ENCODE measurements around the gene USP15. TPM values are rescaled to one million over a fixed set of nuclear protein-coding genes. Genes with fewer than 3 reads are reported as not detected.
A peak's percentile ranks its signal among the peaks of the same experiment; 100 is the strongest.

The USP15 gene
- total and polyA plus RNA-seq, 4 donors, result 37.9 to 105 (median 52.5) TPM

GRCh38 chr12:62401631-62402030 lies 141.4 kb downstream of the USP15 start:
- Histone ChIP-seq H3K4me3 (ENCODE audit: low read depth, low read length) (no peak overlapping the region), H3K36me3 (ENCODE audit: control insufficient read depth, insufficient read depth, low read length) (peaks cover 3% of the 10 kb centered on the region), H3K27ac (ENCODE audit: low read depth, low read length) (no peak overlapping the region), H3K9me3 (ENCODE audit: control insufficient read depth, insufficient read depth, low read length) (no peaks in the 10 kb centered on the region), H3K27me3 (ENCODE audit: control insufficient read depth, insufficient read depth, low read length) (no peaks in the 10 kb centered on the region), H3K4me1 (ENCODE audit: control insufficient read depth, insufficient read depth, low read length) (no peaks in the 10 kb centered on the region)
- no CpG with 5 or more reads among the region's 3 CpGs for WGBS (ENCODE audit: insufficient coverage)
- no peak for DNase-seq (ENCODE audit: low read depth in 4 of 6, low spot score in 6 of 6)

DNA sequence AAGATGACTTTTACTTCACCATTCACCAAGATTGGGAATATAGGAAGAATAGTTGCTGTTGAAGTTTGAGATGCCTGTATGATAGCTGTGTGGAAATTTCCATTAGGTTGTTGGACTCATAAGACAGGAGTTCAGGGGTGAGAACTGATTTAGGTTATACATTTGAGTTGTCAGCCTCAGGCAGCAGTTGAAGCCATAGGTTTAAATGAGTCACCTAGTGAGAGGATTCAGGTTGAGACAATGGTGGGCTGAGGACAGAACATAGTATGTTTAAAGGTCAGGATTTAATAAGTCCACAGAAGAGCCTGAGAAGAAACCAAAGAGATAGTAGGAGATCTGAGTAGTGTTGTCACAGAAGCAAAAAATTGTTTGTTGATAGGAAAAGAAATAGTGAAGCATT lies 142.8 kb downstream of the USP15 start:
- no peaks in the 10 kb centered on the region for H3K9me3 ChIP-seq (ENCODE audit: control insufficient read depth, insufficient read depth, low read length)
- no peak overlapping the region for H3K4me3 ChIP-seq (ENCODE audit: low read depth, low read length)
- peaks cover under 1% of the 10 kb centered on the region for H3K36me3 ChIP-seq (ENCODE audit: control insufficient read depth, insufficient read depth, low read length)
- no peak for DNase-seq (ENCODE audit: low read depth in 4 of 6, low spot score in 6 of 6)
- H3K4me1 ChIP-seq (ENCODE audit: control insufficient read depth, insufficient read depth, low read length), result no peaks in the 10 kb centered on the region
- H3K27ac ChIP-seq (ENCODE audit: low read depth, low read length), result no peak overlapping the region
- no peaks in the 10 kb centered on the region for H3K27me3 ChIP-seq (ENCODE audit: control insufficient read depth, insufficient read depth, low read length)

GRCh38 chr12:62407587-62407986 lies 147.4 kb downstream of the USP15 start:
- H3K36me3 ChIP-seq (ENCODE audit: control insufficient read depth, insufficient read depth, low read length), result no peaks in the 10 kb centered on the region
- H3K27ac ChIP-seq (ENCODE audit: low read depth, low read length), result no peak overlapping the region
- no peak for DNase-seq (ENCODE audit: low read depth in 4 of 6, low spot score in 6 of 6)
- no peaks in the 10 kb centered on the region for H3K4me1 ChIP-seq (ENCODE audit: control insufficient read depth, insufficient read depth, low read length)
- no peak overlapping the region for H3K4me3 ChIP-seq (ENCODE audit: low read depth, low read length)
- H3K27me3 ChIP-seq (ENCODE audit: control insufficient read depth, insufficient read depth, low read length), result no peaks in the 10 kb centered on the region
- H3K9me3 ChIP-seq (ENCODE audit: control insufficient read depth, insufficient read depth, low read length), result no peaks in the 10 kb centered on the region
- WGBS (ENCODE audit: insufficient coverage), result no CpG with 5 or more reads among the region's 1 CpG

DNA sequence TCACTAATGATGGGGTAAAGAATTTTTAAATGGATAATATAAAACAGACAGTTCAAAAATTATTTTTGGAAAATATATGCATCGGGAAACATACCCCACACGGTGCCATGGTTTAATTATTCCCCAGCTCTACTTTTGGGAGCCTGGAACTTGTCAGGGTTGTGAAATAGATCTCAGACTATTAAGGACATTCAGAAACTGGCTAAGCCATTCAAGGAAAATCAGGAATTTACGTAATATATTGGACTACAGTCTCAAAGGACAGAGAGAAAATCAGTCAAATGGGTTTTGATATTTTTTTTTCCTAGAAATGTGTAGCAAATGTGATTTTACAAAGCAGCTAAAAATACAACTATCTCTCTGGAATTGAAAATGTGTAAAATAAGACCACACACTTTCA lies 148.9 kb downstream of the USP15 start:
- no CpG with 5 or more reads among the region's 3 CpGs for WGBS (ENCODE audit: insufficient coverage)
- no peak for DNase-seq (ENCODE audit: low read depth in 4 of 6, low spot score in 6 of 6)
- no peaks in the 10 kb centered on the region for H3K9me3 ChIP-seq (ENCODE audit: control insufficient read depth, insufficient read depth, low read length)
- no peaks in the 10 kb centered on the region for H3K27me3 ChIP-seq (ENCODE audit: control insufficient read depth, insufficient read depth, low read length)
- H3K4me3 ChIP-seq (ENCODE audit: low read depth, low read length), result no peak overlapping the region
- no peaks in the 10 kb centered on the region for H3K36me3 ChIP-seq (ENCODE audit: control insufficient read depth, insufficient read depth, low read length)
- H3K4me1 ChIP-seq (ENCODE audit: control insufficient read depth, insufficient read depth, low read length), result no peaks in the 10 kb centered on the region
- no peak overlapping the region for H3K27ac ChIP-seq (ENCODE audit: low read depth, low read length)

DNA sequence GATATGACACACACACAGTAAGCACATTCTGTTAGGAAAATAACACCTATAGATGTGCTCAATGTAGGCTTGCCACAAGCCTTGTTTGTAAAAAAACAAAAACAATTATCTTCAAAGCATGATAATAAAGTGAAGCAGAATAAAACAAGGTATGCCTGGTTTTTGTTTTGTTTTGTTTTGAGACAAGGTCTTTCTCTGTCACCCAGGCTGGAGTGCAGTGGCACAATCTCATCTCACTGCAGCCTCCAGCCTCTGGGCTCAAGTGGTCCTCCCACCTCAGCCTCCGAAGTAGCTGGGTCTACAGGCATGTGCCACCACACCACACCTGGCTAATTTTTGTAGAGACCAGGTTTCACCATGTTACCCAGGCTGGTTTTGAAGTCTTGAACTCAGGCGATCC lies 154.0 kb downstream of the USP15 start:
- no peaks in the 10 kb centered on the region for H3K4me1 ChIP-seq (ENCODE audit: control insufficient read depth, insufficient read depth, low read length)
- H3K9me3 ChIP-seq (ENCODE audit: control insufficient read depth, insufficient read depth, low read length), result no peaks in the 10 kb centered on the region
- H3K27ac ChIP-seq (ENCODE audit: low read depth, low read length), result no peak overlapping the region
- DNase-seq (ENCODE audit: low read depth in 4 of 6, low spot score in 6 of 6), result no peak
- H3K27me3 ChIP-seq (ENCODE audit: control insufficient read depth, insufficient read depth, low read length), result no peaks in the 10 kb centered on the region
- 100% methylated on average over 1 of the region's 2 CpGs for WGBS (ENCODE audit: insufficient coverage)
- no peak overlapping the region for H3K4me3 ChIP-seq (ENCODE audit: low read depth, low read length)
- H3K36me3 ChIP-seq (ENCODE audit: control insufficient read depth, insufficient read depth, low read length), result no peaks in the 10 kb centered on the region

- no peak for DNase-seq (ENCODE audit: low read depth in 4 of 6, low spot score in 6 of 6)
- Histone ChIP-seq H3K36me3 (ENCODE audit: control insufficient read depth, insufficient read depth, low read length) (no peaks in the 10 kb centered on the region), H3K4me1 (ENCODE audit: control insufficient read depth, insufficient read depth, low read length) (no peaks in the 10 kb centered on the region), H3K9me3 (ENCODE audit: control insufficient read depth, insufficient read depth, low read length) (no peaks in the 10 kb centered on the region), H3K27ac (ENCODE audit: low read depth, low read length) (no peak overlapping the region), H3K4me3 (ENCODE audit: low read depth, low read length) (no peak overlapping the region), H3K27me3 (ENCODE audit: control insufficient read depth, insufficient read depth, low read length) (no peaks in the 10 kb centered on the region)
- WGBS (ENCODE audit: insufficient coverage), result no CpG with 5 or more reads among the region's 3 CpGs
Observed at GRCh38 chr12:62426089-62426488, 165.9 kb downstream of the USP15 start.

GRCh38 chr12:62429457-62429856 lies 169.3 kb downstream of the USP15 start:
- Histone ChIP-seq H3K27ac (ENCODE audit: low read depth, low read length) (no peak overlapping the region), H3K36me3 (ENCODE audit: control insufficient read depth, insufficient read depth, low read length) (no peaks in the 10 kb centered on the region), H3K9me3 (ENCODE audit: control insufficient read depth, insufficient read depth, low read length) (no peaks in the 10 kb centered on the region), H3K27me3 (ENCODE audit: control insufficient read depth, insufficient read depth, low read length) (peaks cover 4% of the 10 kb centered on the region), H3K4me3 (ENCODE audit: low read depth, low read length) (no peak overlapping the region), H3K4me1 (ENCODE audit: control insufficient read depth, insufficient read depth, low read length) (no peaks in the 10 kb centered on the region)
- no peak for DNase-seq (ENCODE audit: low read depth in 4 of 6, low spot score in 6 of 6)

DNA sequence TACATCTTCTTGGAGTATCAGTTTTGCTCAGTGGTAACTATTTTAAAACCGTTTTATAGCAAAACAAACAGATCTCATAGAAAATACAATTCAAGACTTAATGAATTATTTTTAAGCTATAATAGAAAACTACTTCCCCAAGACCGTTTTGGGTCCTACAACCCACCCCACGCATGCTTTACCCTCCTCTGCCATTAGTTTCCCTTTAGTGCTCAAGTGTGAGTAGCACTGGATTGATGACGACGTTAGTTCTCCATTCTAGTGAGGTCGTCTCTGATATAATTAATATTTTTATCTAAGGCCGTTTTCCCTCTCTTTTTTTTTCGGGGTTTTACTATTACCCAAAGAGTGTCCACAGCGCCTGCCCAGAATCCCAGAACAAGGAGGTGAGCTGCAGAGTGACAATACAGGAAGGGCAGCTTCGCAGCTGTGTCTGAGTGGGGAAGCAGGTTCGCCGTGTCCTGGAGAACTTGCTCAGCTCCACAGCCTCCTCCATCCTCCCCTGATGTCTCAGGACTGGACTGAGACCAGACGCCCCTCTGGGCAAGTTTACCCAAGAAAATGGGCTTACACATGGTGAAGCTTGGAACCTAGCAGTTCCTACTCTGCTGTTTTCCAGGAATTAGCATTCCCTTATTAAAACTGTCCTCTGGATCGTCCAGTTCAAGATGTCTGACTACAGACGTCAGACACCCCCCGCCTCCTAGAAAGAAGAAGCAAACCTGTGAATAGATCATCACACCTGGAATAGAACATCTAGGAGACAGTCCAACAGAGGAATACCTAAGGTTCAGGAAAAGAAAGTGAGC lies 174.5 kb downstream of the USP15 start:
- Histone ChIP-seq H3K9me3 (ENCODE audit: control insufficient read depth, insufficient read depth, low read length) (no peaks in the 10 kb centered on the region), H3K27me3 (ENCODE audit: control insufficient read depth, insufficient read depth, low read length) (peaks cover 15% of the 10 kb centered on the region), H3K4me3 (ENCODE audit: low read depth, low read length) (peak overlapping the region; percentile 42), H3K27ac (ENCODE audit: low read depth, low read length) (no peak overlapping the region), H3K4me1 (ENCODE audit: control insufficient read depth, insufficient read depth, low read length) (peaks cover 11% of the 10 kb centered on the region), H3K36me3 (ENCODE audit: control insufficient read depth, insufficient read depth, low read length) (no peaks in the 10 kb centered on the region)
- 20% methylated on average over 4 of the region's 16 CpGs for WGBS (ENCODE audit: insufficient coverage)
- DNase-seq (ENCODE audit: low read depth in 4 of 6, low spot score in 6 of 6), result no peak

DNA sequence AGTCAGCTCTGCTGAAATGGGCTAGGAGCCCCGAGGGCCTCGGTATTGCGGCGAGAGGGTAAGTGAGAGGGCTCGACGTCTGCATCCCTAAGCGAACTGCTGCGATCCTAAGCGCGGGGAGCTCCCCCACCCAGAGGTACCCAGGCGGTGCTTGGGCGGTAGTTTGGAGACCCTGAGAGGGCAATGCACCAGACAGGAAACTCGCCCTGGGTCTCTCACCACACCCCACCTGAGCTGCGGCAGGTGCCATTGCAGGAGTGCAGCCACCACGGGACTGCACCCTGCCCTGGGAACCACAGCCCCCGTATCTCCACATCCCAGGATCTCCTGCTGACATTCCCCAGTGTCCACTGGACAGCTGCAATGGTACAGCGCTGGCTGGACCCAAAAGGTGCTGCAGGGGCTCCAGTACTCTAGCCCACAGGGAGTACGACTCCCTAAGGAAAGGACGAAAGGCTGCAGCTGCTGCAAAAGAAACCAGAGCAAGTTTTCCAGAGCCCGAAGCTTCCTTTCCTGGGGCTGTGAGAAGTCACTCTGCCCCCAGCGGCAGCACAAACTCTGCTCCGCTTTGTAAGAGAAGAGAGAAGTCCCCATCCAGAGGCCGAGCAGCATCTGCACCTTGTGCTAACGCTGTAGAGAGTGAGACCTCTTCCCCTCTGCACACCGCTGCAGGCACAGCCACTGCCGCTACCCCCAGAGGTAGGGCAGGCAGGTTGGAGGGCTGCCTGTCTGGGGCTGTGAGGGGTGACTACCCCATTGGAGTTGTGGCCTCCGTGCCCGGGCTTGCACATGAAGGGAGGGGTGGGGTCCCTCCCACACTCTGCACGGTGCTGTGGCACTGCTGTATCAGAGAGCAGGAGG lies 175.3 kb downstream of the USP15 start:
- under 1% methylated on average over 24 of the region's 29 CpGs for WGBS (ENCODE audit: insufficient coverage)
- Histone ChIP-seq H3K9me3 (ENCODE audit: control insufficient read depth, insufficient read depth, low read length) (no peaks in the 10 kb centered on the region), H3K27me3 (ENCODE audit: control insufficient read depth, insufficient read depth, low read length) (peaks cover 15% of the 10 kb centered on the region), H3K4me1 (ENCODE audit: control insufficient read depth, insufficient read depth, low read length) (peaks cover 11% of the 10 kb centered on the region), H3K4me3 (ENCODE audit: low read depth, low read length) (peak overlapping the region; percentile 42), H3K36me3 (ENCODE audit: control insufficient read depth, insufficient read depth, low read length) (no peaks in the 10 kb centered on the region), H3K27ac (ENCODE audit: low read depth, low read length) (no peak overlapping the region)
- DNase-seq (ENCODE audit: low read depth in 4 of 6, low spot score in 6 of 6), result peak; percentile 6 to 79 (median 27)

GRCh38 chr12:62436164-62436503 lies 175.9 kb downstream of the USP15 start:
- Histone ChIP-seq H3K27me3 (ENCODE audit: control insufficient read depth, insufficient read depth, low read length) (peaks cover 15% of the 10 kb centered on the region), H3K27ac (ENCODE audit: low read depth, low read length) (no peak overlapping the region), H3K4me3 (ENCODE audit: low read depth, low read length) (no peak overlapping the region), H3K4me1 (ENCODE audit: control insufficient read depth, insufficient read depth, low read length) (peaks cover 11% of the 10 kb centered on the region), H3K9me3 (ENCODE audit: control insufficient read depth, insufficient read depth, low read length) (peaks cover 2% of the 10 kb centered on the region), H3K36me3 (ENCODE audit: control insufficient read depth, insufficient read depth, low read length) (no peaks in the 10 kb centered on the region)
- DNase-seq (ENCODE audit: low read depth in 4 of 6, low spot score in 6 of 6), result no peak
- WGBS (ENCODE audit: insufficient coverage), result 72% methylated on average over 12 of the region's 12 CpGs
